Measurements from ENCODE around the gene UCMA. TPM values are rescaled to one million over a fixed set of nuclear protein-coding genes. Genes with fewer than 3 reads are reported as not detected.

UCMA gene
- polyA plus RNA-seq, 4 donors = not detected

DNA sequence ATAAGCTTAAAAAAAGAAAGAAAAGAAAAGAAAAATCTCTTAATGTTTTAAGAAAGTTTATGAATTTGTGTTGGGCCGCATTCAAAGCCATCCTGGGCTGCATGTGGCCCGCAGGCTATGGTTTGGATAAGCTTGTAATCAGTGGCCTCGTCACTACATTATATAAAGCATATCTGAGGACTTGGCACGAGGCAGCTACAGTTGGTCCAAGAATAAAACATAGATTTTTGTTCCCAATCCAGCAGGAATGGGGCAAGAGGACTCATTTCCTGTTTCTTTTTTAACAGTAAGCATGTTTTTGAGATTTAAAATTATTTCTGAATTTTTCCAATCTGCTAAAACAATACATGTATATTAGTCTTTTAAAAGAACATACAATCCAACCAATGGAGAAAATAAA lies 44.2 kb downstream of the UCMA start:
- DNase-seq (ENCODE audit: low read depth in 4 of 4, low spot score in 3 of 4) = no peak

DNA sequence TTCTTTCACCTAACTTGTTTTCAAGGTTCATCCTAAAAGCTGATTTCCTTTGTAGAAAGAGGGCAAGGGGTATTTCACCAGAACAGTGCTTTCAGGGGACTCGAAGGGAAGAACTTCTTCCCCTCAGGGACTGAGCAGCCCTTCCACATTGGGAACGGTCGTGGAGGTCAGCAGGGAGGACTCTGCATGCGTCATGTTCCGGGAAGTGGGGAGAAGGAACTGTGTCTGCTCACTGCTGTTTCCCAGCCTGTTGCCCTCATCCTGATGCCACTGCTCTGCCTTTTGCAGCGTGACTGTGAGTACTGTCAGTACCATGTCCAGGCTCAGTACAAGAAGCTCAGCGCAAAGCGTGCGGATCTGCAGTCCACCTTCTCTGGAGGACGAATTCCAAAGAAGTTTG lies 45.6 kb downstream of the UCMA start:
- DNase-seq (ENCODE audit: low read depth in 4 of 4, low spot score in 3 of 4) = no peak

- DNase-seq (ENCODE audit: low read depth in 4 of 4, low spot score in 3 of 4) = no peak
Measured at GRCh38 chr10:13187135-13187534, 47.0 kb downstream of the UCMA start.

- DNase-seq (ENCODE audit: low read depth in 4 of 4, low spot score in 3 of 4) = no peak
Measured at GRCh38 chr10:13184730-13185514, 49.3 kb downstream of the UCMA start.

- DNase-seq (ENCODE audit: low read depth in 4 of 4, low spot score in 3 of 4) = no peak
Measured at GRCh38 chr10:13184276-13184675, 49.9 kb downstream of the UCMA start.

GRCh38 chr10:13183625-13184024 lies 50.5 kb downstream of the UCMA start:
- no peak for DNase-seq (ENCODE audit: low read depth in 4 of 4, low spot score in 3 of 4)

GRCh38 chr10:13182424-13182823 lies 51.8 kb downstream of the UCMA start:
- DNase-seq (ENCODE audit: low read depth in 4 of 4, low spot score in 3 of 4) = no peak

GRCh38 chr10:13180788-13181187 lies 53.4 kb downstream of the UCMA start:
- no peak for DNase-seq (ENCODE audit: low read depth in 4 of 4, low spot score in 3 of 4)

DNA sequence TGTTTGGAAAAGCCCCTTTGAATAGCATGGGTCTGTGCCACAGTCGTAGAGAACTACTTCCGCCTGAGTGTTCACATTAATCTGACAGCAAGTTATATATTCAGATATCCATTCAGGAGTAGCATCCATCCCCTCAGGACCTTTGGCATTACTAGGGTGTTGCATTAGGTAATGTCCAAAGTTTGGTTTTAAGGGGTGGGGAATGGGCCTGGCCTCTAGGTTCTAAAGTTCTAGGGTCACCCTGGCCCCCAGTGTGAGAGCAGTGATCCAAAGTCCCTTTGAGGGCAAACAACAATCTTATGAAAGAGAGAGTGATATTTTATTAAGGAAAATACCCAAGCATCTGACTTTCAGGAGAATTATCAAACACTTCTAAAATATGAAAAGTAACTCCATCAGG lies 60.6 kb downstream of the UCMA start:
- DNase-seq (ENCODE audit: low read depth in 4 of 4, low spot score in 3 of 4) = no peak

Other genes with a start within 250 kb of the UCMA start
- 10 to 100 TPM; 12.6 to 14.8 (median 13.6) TPM for gene CCDC3, start 232.7 kb downstream of the UCMA start, polyA plus RNA-seq (ENCODE audit: insufficient read length in 4 of 4)
- 10 to 100 TPM; 36.7 to 40.6 (median 38.7) TPM for gene OPTN, start 134.2 kb downstream of the UCMA start, polyA plus RNA-seq (ENCODE audit: insufficient read length in 4 of 4)
- 10 to 100 TPM in 3 of 4 donors, 1 to 10 TPM in 1; 6.7 to 13.0 (median 11.2) TPM for gene MCM10, start 72.8 kb downstream of the UCMA start, polyA plus RNA-seq (ENCODE audit: insufficient read length in 4 of 4)
- 10 to 100 TPM; 24.4 to 48.6 (median 30.1) TPM for gene PHYH, start 65.7 kb upstream of the UCMA start, polyA plus RNA-seq (ENCODE audit: insufficient read length in 4 of 4)
- gene SEPHS1, start 113.9 kb upstream of the UCMA start, polyA plus RNA-seq (ENCODE audit: insufficient read length in 4 of 4) = 100 to 1,000 TPM; 101 to 142 (median 115) TPM